Esophagus muscularis mucosa (tissue), 4 donors: ENCODE measurements around the gene GLUD1. TPM values are rescaled to one million over a fixed set of nuclear protein-coding genes. Genes with fewer than 3 reads are reported as not detected.
"Not testable (repeated sequence)": the region's sequence is repeated elsewhere in the genome, so short reads cannot be mapped to it uniquely, and the experiment has no call there.

Experiments used
- DNase-seq: peaks from one replicate; pipeline ENCODE4 v3.0.0-alpha.2; 2017; ENCODE audit errors: extremely low spot score
- H3K27ac ChIP-seq, 4 donors: fragments of 200-600 bp; sonication (generic); replicated peaks in 1 of 4; 1 replicate in 3 of 4; 2 replicates in 1 of 4; pipeline ENCODE4 v1.5.1; 2016 to 2019; ENCODE audit warnings: mild to moderate bottlenecking in 1 of 4
- H3K27me3 ChIP-seq, 4 donors: fragments of 200-600 bp; sonication (generic); one replicate each; pipeline versions ENCODE4 v1.5.1 to v1.6.0; 2016 to 2019
- H3K36me3 ChIP-seq, 4 donors: fragments of 200-600 bp; sonication (generic); one replicate each; pipeline ENCODE4 v1.5.1; 2016 to 2019
- H3K4me1 ChIP-seq, 4 donors: fragments of 200-600 bp; sonication (generic); one replicate each; pipeline ENCODE4 v1.5.1; 2016 to 2019
- H3K4me3 ChIP-seq, 4 donors: fragments of 200-600 bp; sonication (generic); 1 replicate in 2 of 4; 2 replicates in 2 of 4; pipeline ENCODE4 v1.5.1; 2016 to 2019; ENCODE audit warnings: mild to moderate bottlenecking in 4 of 4, moderate library complexity in 1 of 4
- H3K9me3 ChIP-seq, 4 donors: fragments of 200-600 bp; sonication (generic); 1 replicate in 3 of 4; 2 replicates in 1 of 4; pipeline ENCODE4 v1.5.1; 2016 to 2019
- EP300 ChIP-seq: sonication (generic); formaldehyde crosslinking; IDR thresholded peaks from one replicate; pipeline ENCODE4 v1.6.1; 2017; ENCODE audit warnings: antibody characterized with exemption
- POLR2A ChIP-seq: fragments of 450-650 bp; IDR thresholded peaks from one replicate; pipeline ENCODE4 v1.6.1; 2017; ENCODE audit warnings: antibody characterized with exemption, moderate library complexity, mild to moderate bottlenecking, low read depth
- POLR2AphosphoS5 ChIP-seq, 2 donors: sonication (generic); formaldehyde crosslinking; IDR thresholded peaks; one replicate each; pipeline ENCODE4 v1.6.1; 2017; ENCODE audit warnings: antibody characterized with exemption in 2 of 2
- WGBS: methylation state at CpG from one replicate; pipeline ENCODE4 v1.1.5; 2018; 5-methylcytosine and 5-hydroxymethylcytosine counted together
- intact Hi-C: fragments of 100-400 bp; cut with DNase I; formaldehyde crosslinking; loops from one replicate; pipeline ENCODE4 v1.15.1; 2023
- total RNA-seq, 4 donors: library from RNA; depleted of rRNA; stranded (reverse); fragments of >200 nt; gene quantifications; one replicate each; pipeline versions ENCODE4 v1.1.0 to v1.2.1, GENCODE V29; 2016
- TF ChIP-seq, protein P1 (sequence below), 3 experiments: fragments of 200-600 bp in 2 of 3; fragments of 450-650 bp in 1 of 3; sonication (generic) in 2 of 3; IDR thresholded peaks; one replicate each; pipeline ENCODE4 v1.5.1; 2017 to 2019; ENCODE audit warnings: antibody characterized with exemption in 3 of 3, mild to moderate bottlenecking in 2 of 3, moderate library complexity in 1 of 3

GLUD1 gene
- total RNA-seq, 4 donors from 2014 or later, result 152 to 187 (median 161) TPM

DNA sequence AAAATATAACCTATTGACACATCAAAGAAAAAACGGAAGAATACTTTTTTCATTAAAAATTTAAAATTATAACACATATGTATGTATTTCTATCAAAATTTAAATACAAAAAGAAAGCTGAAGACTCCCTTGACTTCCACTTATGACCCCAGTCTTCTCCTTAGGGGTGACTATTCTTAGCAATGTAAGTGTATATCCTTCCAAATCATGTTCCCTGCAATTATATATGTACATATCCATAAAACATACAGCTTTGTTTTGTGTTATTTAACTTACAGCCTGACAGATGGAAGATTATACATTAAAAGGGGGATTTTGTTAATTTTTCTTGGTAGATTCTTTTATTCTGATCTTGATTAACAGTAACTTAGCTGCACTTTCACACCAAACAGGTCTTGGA lies 9.1 kb downstream of the GLUD1 start:
- intact Hi-C loops, result no loop called here
- DNase-seq, result no peak
- Histone ChIP-seq H3K4me3 (no peak overlapping the region), H3K9me3 (no peaks in the 10 kb centered on the region), H3K36me3 (peaks cover 0 to 5% (median 0%) of the 10 kb centered on the region in 4 donors), H3K27me3 (no peaks in the 10 kb centered on the region), H3K27ac (peak overlapping the region in 1 of 4 donors; percentile 5), H3K4me1 (peaks cover 21 to 63% (median 54%) of the 10 kb centered on the region in 4 donors)
- WGBS, result 92% methylated on average over 1 of the region's 1 CpG
- TF ChIP-seq, protein P1, sequence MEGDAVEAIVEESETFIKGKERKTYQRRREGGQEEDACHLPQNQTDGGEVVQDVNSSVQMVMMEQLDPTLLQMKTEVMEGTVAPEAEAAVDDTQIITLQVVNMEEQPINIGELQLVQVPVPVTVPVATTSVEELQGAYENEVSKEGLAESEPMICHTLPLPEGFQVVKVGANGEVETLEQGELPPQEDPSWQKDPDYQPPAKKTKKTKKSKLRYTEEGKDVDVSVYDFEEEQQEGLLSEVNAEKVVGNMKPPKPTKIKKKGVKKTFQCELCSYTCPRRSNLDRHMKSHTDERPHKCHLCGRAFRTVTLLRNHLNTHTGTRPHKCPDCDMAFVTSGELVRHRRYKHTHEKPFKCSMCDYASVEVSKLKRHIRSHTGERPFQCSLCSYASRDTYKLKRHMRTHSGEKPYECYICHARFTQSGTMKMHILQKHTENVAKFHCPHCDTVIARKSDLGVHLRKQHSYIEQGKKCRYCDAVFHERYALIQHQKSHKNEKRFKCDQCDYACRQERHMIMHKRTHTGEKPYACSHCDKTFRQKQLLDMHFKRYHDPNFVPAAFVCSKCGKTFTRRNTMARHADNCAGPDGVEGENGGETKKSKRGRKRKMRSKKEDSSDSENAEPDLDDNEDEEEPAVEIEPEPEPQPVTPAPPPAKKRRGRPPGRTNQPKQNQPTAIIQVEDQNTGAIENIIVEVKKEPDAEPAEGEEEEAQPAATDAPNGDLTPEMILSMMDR (IDR thresholded peaks at IDR 0.05), result no peak
- no peak for TF ChIP-seq EP300
- TF ChIP-seq POLR2A, result no peak

DNA sequence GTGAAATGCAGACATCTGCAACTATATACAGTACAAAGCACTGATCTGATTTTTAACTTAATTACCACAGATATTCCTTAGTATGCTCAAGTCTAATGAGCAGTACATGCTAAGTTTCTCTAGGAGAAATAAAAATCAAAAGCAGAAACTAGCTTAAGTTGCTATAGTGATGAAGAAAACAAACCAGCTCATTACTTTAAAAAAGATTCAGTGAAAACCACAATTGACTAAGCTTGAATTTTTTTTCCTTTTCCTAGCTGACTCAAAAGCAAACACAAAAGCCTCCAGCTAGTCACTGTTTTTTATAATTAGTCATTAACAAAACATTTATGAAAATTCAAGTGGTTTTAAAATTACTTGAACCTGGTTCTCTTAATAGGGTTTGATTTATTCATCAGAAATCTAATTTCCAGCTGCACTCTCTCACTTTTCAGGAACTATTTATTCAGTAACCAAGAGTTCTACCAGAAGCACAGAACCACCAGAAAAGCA lies 10.3 kb downstream of the GLUD1 start:
- peak overlapping the region; percentile 44 to 65 (median 52) for H3K27ac ChIP-seq
- H3K36me3 ChIP-seq, H3K4me3 ChIP-seq, DNase-seq, intact Hi-C loops, H3K27me3 ChIP-seq, H3K9me3 ChIP-seq: not testable (repeated sequence)
- peaks cover 13 to 54% (median 44%) of the 10 kb centered on the region in 4 donors for H3K4me1 ChIP-seq

DNA sequence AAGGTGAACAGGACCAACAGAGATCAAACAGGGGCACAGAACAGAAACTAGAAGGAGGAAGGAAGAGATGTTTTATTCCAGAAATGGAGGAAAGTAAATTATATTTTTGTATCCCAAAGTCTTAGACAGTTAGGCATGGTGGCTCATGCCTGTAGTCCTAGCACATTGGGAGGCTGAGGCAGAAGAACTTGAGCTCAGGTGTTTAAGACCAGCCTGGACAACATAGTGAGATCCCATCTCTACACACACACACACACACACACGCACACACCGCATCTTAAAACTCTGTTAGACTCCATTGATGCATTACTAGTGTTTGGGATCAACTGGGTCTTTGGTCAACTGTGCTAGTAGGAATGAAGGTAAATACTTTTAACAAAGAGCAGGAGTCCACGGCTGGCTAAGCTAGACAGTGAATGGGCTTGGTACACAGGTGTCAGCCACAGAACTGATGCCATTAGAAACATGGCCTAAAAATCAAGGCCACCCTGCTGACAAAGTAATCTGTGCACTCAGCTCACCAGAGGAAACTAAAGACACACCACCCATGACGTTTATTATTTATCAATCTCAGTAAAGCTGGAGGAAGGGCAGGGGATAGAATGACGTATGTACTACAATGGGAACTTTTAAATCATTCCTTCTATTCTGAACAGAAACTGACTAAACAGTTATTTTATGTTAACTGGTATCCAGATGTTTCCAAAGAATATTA lies 10.9 kb downstream of the GLUD1 start:
- Histone ChIP-seq H3K4me1 (peaks cover 10 to 48% (median 40%) of the 10 kb centered on the region in 4 donors), H3K27ac (peak overlapping the region in 3 of 4 donors; percentile 48 to 65 (median 59))
- WGBS, result 47% methylated on average over 5 of the region's 5 CpGs
- H3K9me3 ChIP-seq, intact Hi-C loops, DNase-seq, H3K4me3 ChIP-seq, H3K27me3 ChIP-seq, H3K36me3 ChIP-seq: not testable (repeated sequence)

DNA sequence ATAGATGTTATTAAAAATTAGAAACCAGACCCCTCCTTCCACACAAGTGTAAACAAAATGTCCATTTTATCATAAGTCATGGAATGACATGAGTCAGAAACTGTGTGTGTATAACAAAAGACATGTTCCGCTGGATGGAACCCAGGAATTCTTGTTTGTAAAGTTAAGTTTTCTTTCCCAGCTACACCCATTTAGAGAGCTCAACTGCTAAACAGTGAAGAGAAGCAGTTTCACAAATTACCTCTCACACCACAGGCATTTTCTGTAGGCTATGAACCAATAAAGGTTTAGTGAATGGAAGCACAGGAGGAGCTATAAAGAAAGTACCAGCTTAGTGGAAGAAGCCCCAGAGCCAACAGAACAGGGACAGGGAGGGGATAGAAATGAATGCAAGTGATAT lies 12.4 kb downstream of the GLUD1 start:
- H3K9me3 ChIP-seq, DNase-seq, H3K36me3 ChIP-seq, intact Hi-C loops, H3K27me3 ChIP-seq, H3K4me3 ChIP-seq: not testable (repeated sequence)
- peak overlapping the region; percentile 30 to 65 (median 54) for H3K27ac ChIP-seq
- 59% methylated on average over 1 of the region's 1 CpG for WGBS
- peaks cover 10 to 41% (median 35%) of the 10 kb centered on the region in 4 donors for H3K4me1 ChIP-seq

DNA sequence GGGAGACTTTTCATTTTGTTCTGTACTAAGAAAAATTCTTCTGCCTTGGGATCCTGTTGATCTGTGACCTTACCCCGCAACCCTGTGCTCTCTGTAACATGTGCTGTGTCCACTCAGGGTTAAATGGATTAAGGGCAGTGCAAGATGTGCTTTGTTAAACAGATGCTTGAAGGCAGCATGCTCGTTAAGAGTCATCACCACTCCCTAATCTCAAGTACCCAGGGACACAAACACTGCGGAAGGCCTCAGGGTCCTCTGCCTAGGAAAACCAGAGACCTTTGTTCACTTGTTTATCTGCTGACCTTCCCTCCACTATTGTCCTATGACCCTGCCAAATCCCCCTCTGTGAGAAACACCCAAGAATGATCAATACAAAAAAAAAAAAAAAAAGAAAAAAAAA lies 13.1 kb downstream of the GLUD1 start:
- Histone ChIP-seq H3K27ac (peak overlapping the region; percentile 30 to 65 (median 54)), H3K4me1 (peaks cover 10 to 41% (median 36%) of the 10 kb centered on the region in 4 donors)
- WGBS, result 60% methylated on average over 3 of the region's 3 CpGs
- H3K4me3 ChIP-seq, intact Hi-C loops, H3K36me3 ChIP-seq, DNase-seq, H3K9me3 ChIP-seq, H3K27me3 ChIP-seq: not testable (repeated sequence)

DNA sequence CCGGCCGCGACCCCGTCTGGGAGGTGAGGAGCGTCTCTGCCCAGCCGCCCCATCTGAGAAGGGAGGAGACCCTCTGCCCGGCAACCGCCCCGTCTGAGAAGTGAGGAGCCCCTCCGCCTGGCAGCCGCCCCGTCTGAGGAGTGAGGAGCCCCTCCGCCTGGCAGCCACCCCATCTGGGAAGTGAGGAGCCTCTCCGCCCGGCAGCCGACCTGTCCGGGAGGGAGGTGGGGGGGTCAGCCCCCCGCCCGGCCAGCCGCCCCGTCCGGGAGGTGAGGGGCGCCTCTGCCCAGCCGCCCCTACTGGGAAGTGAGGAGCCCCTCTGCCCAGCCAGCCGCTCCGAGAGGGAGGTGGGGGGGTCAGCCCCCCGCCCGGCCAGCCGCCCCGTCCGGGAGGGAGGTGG lies 14.0 kb downstream of the GLUD1 start:
- H3K4me3 ChIP-seq, intact Hi-C loops, H3K9me3 ChIP-seq, DNase-seq, H3K36me3 ChIP-seq, H3K27me3 ChIP-seq: not testable (repeated sequence)
- peaks cover 10 to 37% (median 35%) of the 10 kb centered on the region in 4 donors for H3K4me1 ChIP-seq
- H3K27ac ChIP-seq, result peak overlapping the region in 2 of 4 donors; percentile 48 to 57
- no CpG with 5 or more reads among the region's 31 CpGs for WGBS

DNA sequence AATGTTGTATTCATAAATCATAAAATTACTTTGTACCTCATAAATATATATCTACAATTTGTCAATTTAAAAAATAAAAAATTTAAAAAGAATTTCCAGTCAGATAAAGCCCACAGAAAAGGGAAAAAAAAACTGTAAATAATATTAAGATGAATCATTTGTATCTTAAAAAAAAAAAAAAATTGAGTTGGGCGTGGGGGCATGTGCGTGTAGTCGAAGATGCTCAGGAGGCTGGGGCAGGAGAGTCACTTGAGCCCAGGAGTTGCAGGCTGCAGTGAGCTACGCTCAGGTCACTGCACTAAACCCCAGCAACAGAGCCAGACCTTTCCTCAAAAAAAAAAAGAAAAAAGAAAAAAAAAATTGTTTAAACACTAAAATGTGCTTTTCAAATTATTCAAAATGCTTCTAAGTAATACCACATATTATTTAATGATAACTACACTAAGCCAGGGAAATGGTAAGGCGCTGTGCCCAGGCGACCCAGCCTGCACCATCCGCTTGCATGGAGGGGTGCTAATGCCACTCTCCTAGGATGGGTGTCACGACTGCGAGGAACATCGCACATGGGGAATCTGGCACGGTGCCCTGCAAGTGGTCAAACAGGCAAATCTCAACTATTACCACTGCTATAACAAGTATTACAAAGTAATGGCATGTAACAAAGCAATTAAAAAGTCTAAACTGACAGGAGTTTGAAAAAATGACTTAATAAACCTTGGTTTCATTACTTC lies 15.4 kb downstream of the GLUD1 start:
- H3K27ac ChIP-seq, result no peak overlapping the region
- 81% methylated on average over 11 of the region's 11 CpGs for WGBS
- peaks cover 4 to 27% (median 25%) of the 10 kb centered on the region in 4 donors for H3K4me1 ChIP-seq
- H3K9me3 ChIP-seq, result no peaks in the 10 kb centered on the region
- no peak for TF ChIP-seq EP300
- no peak for TF ChIP-seq POLR2AphosphoS5 (IDR thresholded peaks at IDR 0.05)
- no peak for TF ChIP-seq POLR2A
- TF ChIP-seq, protein P1 (IDR thresholded peaks at IDR 0.05), result no peak
- intact Hi-C loops, result no loop called here
- no peaks in the 10 kb centered on the region for H3K27me3 ChIP-seq
- H3K36me3 ChIP-seq, result peaks cover 0 to 14% (median 7%) of the 10 kb centered on the region in 4 donors
- H3K4me3 ChIP-seq, result no peak overlapping the region
- DNase-seq, result no peak

DNA sequence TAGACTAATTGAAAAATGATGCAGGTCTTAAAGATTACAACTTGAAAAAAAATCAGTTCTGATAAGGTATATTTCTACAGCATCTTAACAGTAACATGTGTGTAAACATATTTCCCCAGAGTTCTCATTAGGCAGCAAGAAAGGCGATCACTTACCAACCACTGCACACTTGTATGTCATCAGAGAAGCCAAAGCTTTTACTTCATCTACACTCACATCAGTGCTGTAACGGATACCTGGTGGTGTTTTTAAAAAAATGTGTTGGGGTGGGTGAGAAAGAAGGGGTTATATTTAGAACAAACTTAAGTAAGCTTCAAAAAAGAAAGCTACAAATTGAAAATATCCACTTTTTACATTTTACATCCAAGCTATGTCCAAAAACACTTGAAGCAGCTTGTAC lies 18.2 kb downstream of the GLUD1 start:
- H3K4me1 ChIP-seq, H3K4me3 ChIP-seq, intact Hi-C loops, H3K9me3 ChIP-seq, H3K27ac ChIP-seq, H3K27me3 ChIP-seq, DNase-seq: not testable (repeated sequence)
- H3K36me3 ChIP-seq, result peaks cover 0 to 40% (median 30%) of the 10 kb centered on the region in 4 donors
- 83% methylated on average over 2 of the region's 2 CpGs for WGBS
